Measurements from ENCODE around the gene NOL4L. TPM values are rescaled to one million over a fixed set of nuclear protein-coding genes. Genes with fewer than 3 reads are reported as not detected.
A peak's percentile ranks its signal among the peaks of the same experiment; 100 is the strongest.

NOL4L gene
- total and polyA plus RNA-seq, 2 experiments from 2014 or later, result 35.6 to 42.9 TPM

DNA sequence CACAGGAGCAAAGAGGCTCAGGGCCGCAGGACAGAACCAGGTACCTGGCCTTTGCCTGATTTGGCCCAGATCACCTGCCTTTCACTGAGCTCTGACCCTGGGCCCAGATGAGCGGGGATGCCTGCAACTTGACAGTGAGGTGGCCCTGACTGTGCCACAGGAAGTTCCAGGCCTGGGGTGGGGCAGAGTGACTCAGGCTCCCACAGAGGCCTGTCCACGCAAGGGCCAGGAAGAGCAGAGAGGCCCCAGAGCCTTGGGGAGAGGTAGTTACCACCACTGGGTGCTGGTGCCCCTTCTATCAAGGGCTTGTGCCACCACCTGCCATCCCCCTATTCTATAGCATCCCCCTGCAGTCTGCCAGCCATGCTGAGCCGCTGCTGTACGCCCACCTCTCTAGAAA, 4.1 kb upstream of the NOL4L start:
- Histone ChIP-seq H3K79me2 (no peaks in the 10 kb centered on the region), H4K20me1 (ENCODE audit: insufficient read depth, poor library complexity, severe bottlenecking) (no peaks in the 10 kb centered on the region), H3K36me3 (replicated peaks; ENCODE audit: insufficient read depth, low read depth) (no peaks in the 10 kb centered on the region), H3K27me3 (peaks cover 40% of the 10 kb centered on the region), H3K4me1 (ENCODE audit: insufficient read depth) (peaks cover 7% of the 10 kb centered on the region), H3K9me3 (ENCODE audit: low read depth) (no peaks in the 10 kb centered on the region), H2AFZ (no peak overlapping the region), H3K4me3 (no peak overlapping the region), H3K9me2 (replicated peaks; ENCODE audit: insufficient read depth) (no peaks in the 10 kb centered on the region), H3K27ac (no peak overlapping the region), H3K4me2 (no peak overlapping the region)
- no peak for TF ChIP-seq EZH2 (IDR thresholded peaks at IDR 0.05; ENCODE audit: borderline replicate concordance)
- no peak for DNase-seq (ENCODE audit: low spot score)
- WGBS (ENCODE audit: low lambda C conversion rate, missing lambda C conversion rate), result 81% methylated on average over 5 of the region's 5 CpGs

DNA sequence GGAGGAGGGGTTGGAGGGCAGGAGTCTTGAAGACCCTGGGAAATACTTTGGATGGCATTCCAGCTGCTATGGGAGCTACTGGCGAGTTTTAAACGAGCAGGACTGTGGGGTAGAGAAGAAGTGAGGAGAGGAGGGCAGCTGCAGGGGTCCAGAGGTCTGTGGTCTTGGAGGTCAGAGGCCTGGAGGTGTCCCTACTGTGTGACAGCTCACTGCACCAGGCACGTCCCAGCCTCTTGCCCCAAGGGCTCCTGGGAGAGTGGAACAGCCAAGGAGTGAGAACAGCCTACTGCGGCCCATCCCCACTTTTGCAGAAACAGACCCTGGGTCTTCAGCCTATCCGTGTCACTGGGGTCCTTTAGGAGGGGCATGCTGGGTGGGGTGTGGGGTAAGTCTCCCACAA, 2.9 kb upstream of the NOL4L start:
- H3K4me2 ChIP-seq, result no peak overlapping the region
- no peak overlapping the region for H3K4me3 ChIP-seq
- H3K36me3 ChIP-seq (replicated peaks; ENCODE audit: insufficient read depth, low read depth), result no peaks in the 10 kb centered on the region
- no peak overlapping the region for H2AFZ ChIP-seq
- H3K9me3 ChIP-seq (ENCODE audit: low read depth), result no peaks in the 10 kb centered on the region
- no peaks in the 10 kb centered on the region for H3K9me2 ChIP-seq (replicated peaks; ENCODE audit: insufficient read depth)
- H3K27ac ChIP-seq, result no peak overlapping the region
- 70% methylated on average over 5 of the region's 5 CpGs for WGBS (ENCODE audit: low lambda C conversion rate, missing lambda C conversion rate)
- peaks cover 40% of the 10 kb centered on the region for H3K27me3 ChIP-seq
- H3K4me1 ChIP-seq (ENCODE audit: insufficient read depth), result peaks cover 7% of the 10 kb centered on the region
- peaks cover under 1% of the 10 kb centered on the region for H3K79me2 ChIP-seq
- DNase-seq (ENCODE audit: low spot score), result no peak
- H4K20me1 ChIP-seq (ENCODE audit: insufficient read depth, poor library complexity, severe bottlenecking), result no peaks in the 10 kb centered on the region
- TF ChIP-seq, protein P1, sequence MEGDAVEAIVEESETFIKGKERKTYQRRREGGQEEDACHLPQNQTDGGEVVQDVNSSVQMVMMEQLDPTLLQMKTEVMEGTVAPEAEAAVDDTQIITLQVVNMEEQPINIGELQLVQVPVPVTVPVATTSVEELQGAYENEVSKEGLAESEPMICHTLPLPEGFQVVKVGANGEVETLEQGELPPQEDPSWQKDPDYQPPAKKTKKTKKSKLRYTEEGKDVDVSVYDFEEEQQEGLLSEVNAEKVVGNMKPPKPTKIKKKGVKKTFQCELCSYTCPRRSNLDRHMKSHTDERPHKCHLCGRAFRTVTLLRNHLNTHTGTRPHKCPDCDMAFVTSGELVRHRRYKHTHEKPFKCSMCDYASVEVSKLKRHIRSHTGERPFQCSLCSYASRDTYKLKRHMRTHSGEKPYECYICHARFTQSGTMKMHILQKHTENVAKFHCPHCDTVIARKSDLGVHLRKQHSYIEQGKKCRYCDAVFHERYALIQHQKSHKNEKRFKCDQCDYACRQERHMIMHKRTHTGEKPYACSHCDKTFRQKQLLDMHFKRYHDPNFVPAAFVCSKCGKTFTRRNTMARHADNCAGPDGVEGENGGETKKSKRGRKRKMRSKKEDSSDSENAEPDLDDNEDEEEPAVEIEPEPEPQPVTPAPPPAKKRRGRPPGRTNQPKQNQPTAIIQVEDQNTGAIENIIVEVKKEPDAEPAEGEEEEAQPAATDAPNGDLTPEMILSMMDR (IDR thresholded peaks at IDR 0.05; ENCODE audit: poor library complexity), result no peak
- TF ChIP-seq EZH2phosphoT487 (IDR thresholded peaks at IDR 0.05; ENCODE audit: low read depth, severe bottlenecking, unreplicated experiment), result no peak
- TF ChIP-seq EZH2 (IDR thresholded peaks at IDR 0.05; ENCODE audit: borderline replicate concordance), result no peak

DNA sequence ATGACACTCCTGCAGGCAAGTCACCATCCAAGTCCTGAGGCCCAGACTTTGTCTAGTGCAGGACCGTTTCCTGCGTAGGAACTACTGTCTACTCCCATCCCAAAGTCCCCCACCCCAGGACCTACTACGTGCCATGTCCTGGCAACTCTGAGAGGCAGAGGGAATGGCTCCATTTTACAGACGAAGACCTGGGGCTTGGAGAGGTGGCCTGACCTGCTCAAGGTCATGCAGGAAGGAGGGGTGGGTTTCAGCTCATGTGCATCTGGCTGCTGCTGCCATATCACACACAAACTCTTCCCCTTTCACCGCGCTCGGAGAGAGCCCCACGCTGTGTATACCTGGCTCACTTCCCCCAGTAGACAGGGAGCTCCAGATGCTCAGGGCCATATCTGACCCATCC, 1.2 kb upstream of the NOL4L start:
- Histone ChIP-seq H3K4me3 (no peak overlapping the region), H4K20me1 (ENCODE audit: insufficient read depth, poor library complexity, severe bottlenecking) (no peaks in the 10 kb centered on the region), H3K79me2 (peaks cover 17% of the 10 kb centered on the region), H3K36me3 (replicated peaks; ENCODE audit: insufficient read depth, low read depth) (no peaks in the 10 kb centered on the region), H3K4me1 (ENCODE audit: insufficient read depth) (peaks cover 23% of the 10 kb centered on the region), H3K9me3 (ENCODE audit: low read depth) (no peaks in the 10 kb centered on the region), H3K27ac (no peak overlapping the region), H3K27me3 (peaks cover 40% of the 10 kb centered on the region), H2AFZ (no peak overlapping the region), H3K4me2 (no peak overlapping the region), H3K9me2 (replicated peaks; ENCODE audit: insufficient read depth) (no peaks in the 10 kb centered on the region)
- DNase-seq (ENCODE audit: low spot score), result no peak
- TF ChIP-seq, protein P1 (IDR thresholded peaks at IDR 0.05; ENCODE audit: poor library complexity), result no peak
- TF ChIP-seq EZH2 (IDR thresholded peaks at IDR 0.05; ENCODE audit: borderline replicate concordance) (no peak), EZH2phosphoT487 (IDR thresholded peaks at IDR 0.05; ENCODE audit: low read depth, severe bottlenecking, unreplicated experiment) (no peak)
- 76% methylated on average over 8 of the region's 8 CpGs for WGBS (ENCODE audit: low lambda C conversion rate, missing lambda C conversion rate)

DNA sequence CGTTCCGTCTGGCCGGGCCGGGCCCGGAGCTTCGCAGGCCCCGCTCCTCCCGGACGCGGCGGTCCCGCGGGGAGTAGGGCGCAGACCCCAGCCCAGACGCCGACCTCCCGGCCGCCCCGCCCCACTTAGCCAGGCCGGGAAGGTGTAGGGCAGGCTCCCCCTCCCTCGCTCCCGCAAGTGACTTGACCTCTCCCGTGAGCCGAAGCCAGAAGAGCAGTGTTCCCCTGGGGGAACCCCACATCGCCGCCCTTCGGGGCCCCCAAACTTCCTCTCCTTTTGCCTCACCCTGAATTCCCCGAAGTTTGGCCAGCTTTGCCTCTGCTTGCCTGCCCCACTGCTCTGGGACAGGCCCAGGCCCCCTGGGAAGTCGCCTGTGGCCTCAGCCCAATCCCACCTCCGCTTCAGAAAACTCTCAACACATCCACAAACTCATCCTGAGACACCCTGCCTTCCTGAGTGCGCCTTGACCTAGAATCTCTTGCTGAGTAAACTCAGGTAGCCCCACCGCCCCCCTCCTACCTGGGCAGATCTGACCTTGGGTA, 524 bp upstream of the NOL4L start:
- no peaks in the 10 kb centered on the region for H3K36me3 ChIP-seq (replicated peaks; ENCODE audit: insufficient read depth, low read depth)
- H3K27ac ChIP-seq, result no peak overlapping the region
- DNase-seq (ENCODE audit: low spot score), result no peak
- H3K9me2 ChIP-seq (replicated peaks; ENCODE audit: insufficient read depth), result no peaks in the 10 kb centered on the region
- peak overlapping the region; percentile 91 for H3K4me2 ChIP-seq
- peaks cover 40% of the 10 kb centered on the region for H3K27me3 ChIP-seq
- peaks cover 22% of the 10 kb centered on the region for H3K79me2 ChIP-seq
- WGBS (ENCODE audit: low lambda C conversion rate, missing lambda C conversion rate), result 14% methylated on average over 27 of the region's 32 CpGs
- peaks cover 30% of the 10 kb centered on the region for H3K4me1 ChIP-seq (ENCODE audit: insufficient read depth)
- peak overlapping the region; percentile 49 for H3K4me3 ChIP-seq
- no peaks in the 10 kb centered on the region for H4K20me1 ChIP-seq (ENCODE audit: insufficient read depth, poor library complexity, severe bottlenecking)
- H2AFZ ChIP-seq, result peak overlapping the region; percentile 45
- TF ChIP-seq, protein P1 (IDR thresholded peaks at IDR 0.05; ENCODE audit: poor library complexity), result no peak
- peak; percentile 58 for TF ChIP-seq EZH2 (IDR thresholded peaks at IDR 0.05; ENCODE audit: borderline replicate concordance)
- H3K9me3 ChIP-seq (ENCODE audit: low read depth), result no peaks in the 10 kb centered on the region
